Activated CD8-positive, alpha-beta memory T cell treated with anti-CD3 and anti-CD28 coated beads for 4 hours (primary cell): ENCODE measurements around the gene SORCS2.
A peak's percentile ranks its signal among the peaks of the same experiment; 100 is the strongest.

Experiments used
- DNase-seq, 2 donors: peaks; one replicate each; pipeline ENCODE4 v3.0.0-alpha.2; 2020; ENCODE audit warnings: low read depth in 2 of 2

Gene SORCS2

GRCh38 chr4:7649411-7649740 lies 457.0 kb downstream of the SORCS2 start:
- DNase-seq, result no peak

- peak; percentile 29 to 41 for DNase-seq
These were observed 457.6 kb downstream of the SORCS2 start for GRCh38 chr4:7649741-7650531.

GRCh38 chr4:7650606-7651385 lies 458.5 kb downstream of the SORCS2 start:
- no peak for DNase-seq

- DNase-seq, result no peak
These were observed 459.2 kb downstream of the SORCS2 start for GRCh38 chr4:7651461-7651921.

- DNase-seq, result no peak
These were observed 459.7 kb downstream of the SORCS2 start for GRCh38 chr4:7652006-7652405.

- DNase-seq, result no peak
These were observed 460.1 kb downstream of the SORCS2 start for GRCh38 chr4:7652451-7652881.

DNA sequence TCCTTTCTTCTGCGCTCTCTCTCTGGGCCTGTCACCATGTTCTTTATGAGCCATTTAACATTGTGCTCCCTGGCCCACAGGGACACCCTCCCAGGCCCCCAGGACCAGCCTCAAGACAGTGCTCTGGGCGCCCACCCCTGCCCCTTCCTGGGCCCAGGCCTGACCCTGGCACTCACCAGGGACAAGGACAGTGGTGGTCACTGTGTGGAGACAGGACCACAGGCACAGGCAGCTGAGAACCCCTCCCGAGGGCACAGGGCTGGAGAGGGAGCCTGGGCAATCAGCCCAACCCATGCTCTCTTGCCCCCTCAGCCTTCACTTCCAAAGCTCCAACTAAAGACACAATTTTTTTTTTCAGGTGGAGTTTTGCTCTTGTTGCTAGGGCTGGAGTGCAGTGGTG lies 460.6 kb downstream of the SORCS2 start:
- no peak for DNase-seq

- no peak for DNase-seq
These were observed 461.4 kb downstream of the SORCS2 start for GRCh38 chr4:7653510-7654369.

DNA sequence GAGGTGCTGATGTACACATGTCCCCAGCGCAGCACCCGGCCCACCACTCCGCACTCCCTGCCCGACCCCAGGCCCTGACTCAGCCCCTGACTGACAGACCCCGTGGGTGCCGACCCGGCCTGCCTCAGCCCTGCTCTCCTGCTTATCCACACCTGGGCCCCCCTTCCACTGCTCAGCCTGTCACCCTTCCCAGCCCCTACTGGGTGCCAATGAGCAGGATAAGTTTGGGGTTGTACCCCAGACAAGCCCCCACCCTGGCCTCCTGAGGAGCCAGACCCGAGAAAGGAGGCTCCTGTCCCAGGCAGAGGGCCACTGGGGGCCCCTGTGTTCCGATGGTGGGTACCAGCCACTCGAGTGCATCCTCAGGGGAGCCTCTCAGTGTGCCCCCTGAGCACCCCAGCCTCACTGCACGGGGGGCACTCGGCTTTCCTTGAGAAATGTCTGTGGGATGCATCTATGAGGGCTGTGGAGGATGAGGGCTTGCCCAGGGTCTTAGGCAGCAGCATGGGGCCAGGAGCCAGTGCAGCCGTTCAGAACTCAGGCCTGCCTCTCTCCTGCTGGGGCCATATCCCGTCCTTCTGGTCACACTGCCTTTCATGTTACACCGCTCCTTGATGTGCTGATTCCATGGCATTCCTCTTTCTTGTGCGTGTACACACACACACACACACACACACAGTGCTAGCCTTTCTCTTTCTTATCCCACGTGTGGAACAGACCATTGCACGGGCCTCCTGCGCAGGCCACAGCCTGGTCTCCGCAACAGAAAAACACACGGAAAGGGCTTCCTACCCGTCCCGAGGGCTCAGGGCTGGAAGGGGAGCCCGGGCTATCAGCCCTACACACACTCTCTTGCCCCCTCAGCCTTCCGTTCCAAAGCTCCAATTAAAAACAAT lies 462.5 kb downstream of the SORCS2 start:
- no peak for DNase-seq

DNA sequence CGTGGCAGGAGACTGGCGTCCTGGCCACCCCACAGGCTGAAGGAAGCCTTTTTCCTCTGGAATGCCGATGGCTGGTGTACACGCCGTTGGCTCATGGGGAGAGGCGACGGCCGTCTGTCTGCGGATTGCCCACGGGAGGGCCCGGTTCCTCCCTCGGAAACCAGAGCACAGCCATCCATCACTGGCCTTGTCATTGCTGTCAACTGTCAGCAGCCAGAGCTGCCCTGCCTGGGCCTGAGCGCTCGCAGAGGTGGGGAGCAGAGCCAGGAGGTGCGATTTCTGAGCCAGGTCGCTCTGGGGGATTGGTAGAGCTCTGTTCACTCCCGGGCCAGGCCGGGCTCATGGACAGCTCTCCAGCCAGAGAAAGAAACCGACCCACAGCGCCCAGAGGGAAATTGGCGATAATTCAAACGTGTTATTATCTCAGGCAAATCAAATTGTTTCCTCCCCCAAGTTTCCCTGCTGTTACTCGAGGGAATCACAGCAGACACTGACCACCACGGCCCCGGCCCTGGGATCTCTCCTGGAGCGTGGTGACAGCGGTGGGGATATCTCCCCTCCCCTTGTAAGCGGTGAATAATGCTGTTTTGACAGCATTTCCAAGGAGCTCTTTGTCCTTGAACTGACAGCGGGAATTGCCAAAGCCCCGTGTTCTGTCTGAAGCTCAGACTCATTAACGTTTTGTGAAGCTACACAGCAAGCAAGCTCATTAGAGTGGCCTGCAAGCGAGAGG lies 463.3 kb downstream of the SORCS2 start:
- no peak for DNase-seq

- DNase-seq, result no peak
These were observed 464.0 kb downstream of the SORCS2 start for GRCh38 chr4:7656244-7656800.

DNA sequence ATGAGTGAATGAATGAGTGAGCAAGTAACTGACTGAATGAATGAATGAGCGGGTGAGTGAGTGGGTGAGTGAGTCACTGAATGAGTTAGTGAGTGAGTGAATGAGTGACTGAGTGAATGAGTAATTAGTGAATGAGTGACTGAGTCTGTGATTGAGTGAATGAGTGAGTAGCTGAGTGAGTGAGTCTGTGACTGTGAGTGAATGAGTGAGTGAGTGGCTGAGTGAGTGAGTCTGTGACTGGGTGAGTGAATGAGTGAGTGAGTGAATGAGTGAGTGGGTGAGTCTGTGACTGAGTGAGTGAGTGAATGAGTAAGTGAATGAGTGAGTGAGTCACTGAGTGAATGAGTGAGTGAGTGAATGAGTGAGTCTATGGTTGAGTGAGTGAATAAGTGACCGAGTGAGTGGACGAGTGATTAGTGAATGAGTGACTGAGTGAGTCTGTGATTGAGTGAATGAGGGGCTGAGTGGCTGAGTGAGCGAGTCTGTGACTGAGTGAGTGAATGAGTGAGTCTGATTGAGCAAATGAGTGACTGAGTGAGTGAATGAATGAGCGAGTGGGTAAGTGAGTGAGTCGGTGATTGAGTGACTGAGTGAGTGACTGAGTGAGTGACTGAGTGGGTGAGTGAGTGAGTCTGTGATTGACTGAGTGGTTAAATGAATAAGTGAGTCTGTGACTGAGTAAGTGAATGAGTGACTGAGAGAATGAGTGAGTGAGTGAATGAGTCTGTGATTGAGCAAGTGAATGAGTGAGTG lies 465.4 kb downstream of the SORCS2 start:
- no peak for DNase-seq

- no peak for DNase-seq
These were observed 466.2 kb downstream of the SORCS2 start for GRCh38 chr4:7658341-7659204.

GRCh38 chr4:7659429-7660175 lies 467.3 kb downstream of the SORCS2 start:
- DNase-seq, result no peak

GRCh38 chr4:7660176-7661039 lies 468.1 kb downstream of the SORCS2 start:
- no peak for DNase-seq

GRCh38 chr4:7661066-7661748 lies 468.9 kb downstream of the SORCS2 start:
- DNase-seq, result no peak
